ENCODE results near the gene GRIN3A. TPM values are rescaled to one million over a fixed set of nuclear protein-coding genes. Genes with fewer than 3 reads are reported as not detected.
A peak's percentile ranks its signal among the peaks of the same experiment; 100 is the strongest.

Gene GRIN3A
- total RNA-seq, 1 experiment from 2014 or later: not detected

DNA sequence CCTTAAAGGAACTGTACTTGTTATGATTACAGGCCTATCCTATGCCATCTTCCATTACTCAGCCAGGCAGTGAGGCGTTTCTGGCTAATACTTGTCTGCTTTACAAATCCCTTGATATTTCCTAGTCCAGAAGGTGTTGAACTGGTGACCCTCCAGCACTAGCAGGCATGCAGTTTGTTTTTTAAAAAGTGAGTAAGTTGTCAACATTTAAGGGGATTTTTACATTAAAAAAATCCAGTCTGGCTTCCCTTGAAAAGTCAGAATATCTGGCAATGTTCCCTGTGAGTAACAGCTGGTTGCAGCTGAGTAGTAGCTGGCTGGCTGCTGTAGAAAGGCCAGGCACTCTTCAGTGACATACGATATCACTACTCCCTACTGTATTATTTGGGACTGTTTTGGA is 21.8 kb downstream of the GRIN3A start:
- Mint-ChIP-seq H3K9me3 (ENCODE audit: unreplicated experiment) (no peaks in the 10 kb centered on the region), H3K27ac (ENCODE audit: low read depth, unreplicated experiment) (no peak overlapping the region), H3K36me3 (ENCODE audit: insufficient read depth, unreplicated experiment) (no peaks in the 10 kb centered on the region), H3K27me3 (ENCODE audit: insufficient read depth, unreplicated experiment) (peaks cover 73% of the 10 kb centered on the region), H3K4me3 (ENCODE audit: unreplicated experiment) (no peak overlapping the region), H3K4me1 (ENCODE audit: insufficient read depth, unreplicated experiment) (no peaks in the 10 kb centered on the region)
- no TSS peak for BruUV-seq (replicated peaks)
- TF ChIP-seq, protein P1, sequence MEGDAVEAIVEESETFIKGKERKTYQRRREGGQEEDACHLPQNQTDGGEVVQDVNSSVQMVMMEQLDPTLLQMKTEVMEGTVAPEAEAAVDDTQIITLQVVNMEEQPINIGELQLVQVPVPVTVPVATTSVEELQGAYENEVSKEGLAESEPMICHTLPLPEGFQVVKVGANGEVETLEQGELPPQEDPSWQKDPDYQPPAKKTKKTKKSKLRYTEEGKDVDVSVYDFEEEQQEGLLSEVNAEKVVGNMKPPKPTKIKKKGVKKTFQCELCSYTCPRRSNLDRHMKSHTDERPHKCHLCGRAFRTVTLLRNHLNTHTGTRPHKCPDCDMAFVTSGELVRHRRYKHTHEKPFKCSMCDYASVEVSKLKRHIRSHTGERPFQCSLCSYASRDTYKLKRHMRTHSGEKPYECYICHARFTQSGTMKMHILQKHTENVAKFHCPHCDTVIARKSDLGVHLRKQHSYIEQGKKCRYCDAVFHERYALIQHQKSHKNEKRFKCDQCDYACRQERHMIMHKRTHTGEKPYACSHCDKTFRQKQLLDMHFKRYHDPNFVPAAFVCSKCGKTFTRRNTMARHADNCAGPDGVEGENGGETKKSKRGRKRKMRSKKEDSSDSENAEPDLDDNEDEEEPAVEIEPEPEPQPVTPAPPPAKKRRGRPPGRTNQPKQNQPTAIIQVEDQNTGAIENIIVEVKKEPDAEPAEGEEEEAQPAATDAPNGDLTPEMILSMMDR (IDR thresholded peaks at IDR 0.05; ENCODE audit: unreplicated experiment): no peak
- ChIA-PET CTCF (no interaction called here), POLR2A (no interaction called here)
- intact Hi-C loops (cut with micrococcal nuclease): no loop called here
- no peak for DNase-seq (ENCODE audit: unreplicated experiment)

- no TSS peak for BruUV-seq (replicated peaks)
- DNase-seq (ENCODE audit: unreplicated experiment): peak; percentile 37
- H3K9me3 Mint-ChIP-seq (ENCODE audit: unreplicated experiment): no peaks in the 10 kb centered on the region
- H3K27ac Mint-ChIP-seq (ENCODE audit: low read depth, unreplicated experiment): no peak overlapping the region
- intact Hi-C loops (cut with micrococcal nuclease): no loop called here
- no peaks in the 10 kb centered on the region for H3K36me3 Mint-ChIP-seq (ENCODE audit: insufficient read depth, unreplicated experiment)
- peaks cover 53% of the 10 kb centered on the region for H3K27me3 Mint-ChIP-seq (ENCODE audit: insufficient read depth, unreplicated experiment)
- H3K4me1 Mint-ChIP-seq (ENCODE audit: insufficient read depth, unreplicated experiment): no peaks in the 10 kb centered on the region
- no peak overlapping the region for H3K4me3 Mint-ChIP-seq (ENCODE audit: unreplicated experiment)
- ChIA-PET CTCF (interaction anchor here (1.0 to 1.5 kb wide), 3 partner anchors 8 to 11 kb away, joined by 4 to 6 read pairs (median 5); no protein-coding TSS in a partner anchor), POLR2A (no interaction called here)
- TF ChIP-seq, protein P1 (IDR thresholded peaks at IDR 0.05; ENCODE audit: unreplicated experiment): peak; percentile 51
These were observed 27.0 kb downstream of the GRIN3A start for GRCh38 chr9:101711330-101711941.

GRCh38 chr9:101708855-101709254 is 29.6 kb downstream of the GRIN3A start:
- CTCF ChIA-PET: interaction anchor here (2.2 kb wide), 1 partner anchor 10 kb away, joined by 5 read pairs; no protein-coding TSS in a partner anchor
- TF ChIP-seq, protein P1 (IDR thresholded peaks at IDR 0.05; ENCODE audit: unreplicated experiment): no peak
- intact Hi-C loops (cut with micrococcal nuclease): no loop called here
- POLR2A ChIA-PET: no interaction called here
- H3K27ac Mint-ChIP-seq (ENCODE audit: low read depth, unreplicated experiment): no peak overlapping the region
- no peak overlapping the region for H3K4me3 Mint-ChIP-seq (ENCODE audit: unreplicated experiment)
- no peaks in the 10 kb centered on the region for H3K9me3 Mint-ChIP-seq (ENCODE audit: unreplicated experiment)
- peaks cover 44% of the 10 kb centered on the region for H3K27me3 Mint-ChIP-seq (ENCODE audit: insufficient read depth, unreplicated experiment)
- no TSS peak for BruUV-seq (replicated peaks)
- DNase-seq (ENCODE audit: unreplicated experiment): no peak
- H3K36me3 Mint-ChIP-seq (ENCODE audit: insufficient read depth, unreplicated experiment): no peaks in the 10 kb centered on the region
- no peaks in the 10 kb centered on the region for H3K4me1 Mint-ChIP-seq (ENCODE audit: insufficient read depth, unreplicated experiment)

DNA sequence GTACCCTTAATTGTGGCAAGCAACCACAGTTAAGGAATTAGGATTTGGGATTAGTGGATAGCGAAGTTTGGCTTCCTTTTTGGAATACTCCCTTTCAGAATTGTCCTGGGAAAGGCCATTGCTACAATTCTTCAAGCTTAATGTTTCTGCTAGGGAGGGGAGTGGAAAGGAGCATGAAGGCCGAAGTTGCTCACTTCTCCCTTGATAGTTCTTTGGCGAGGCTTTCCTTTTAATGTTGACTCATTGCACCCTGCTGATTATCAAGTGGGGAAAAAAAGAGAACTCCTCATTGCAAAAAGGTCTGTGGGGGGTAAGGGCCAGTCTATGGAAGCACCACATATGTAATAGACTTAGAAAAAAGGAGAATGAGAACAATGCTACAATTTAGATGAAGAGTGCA is 30.7 kb downstream of the GRIN3A start:
- TF ChIP-seq, protein P1 (IDR thresholded peaks at IDR 0.05; ENCODE audit: unreplicated experiment): no peak
- ChIA-PET POLR2A (no interaction called here), CTCF (interaction anchor here (0.6 to 2.2 kb wide), 2 partner anchors 12 to 1160 kb away, joined by 4 to 5 read pairs; no protein-coding TSS in a partner anchor)
- H3K36me3 Mint-ChIP-seq (ENCODE audit: insufficient read depth, unreplicated experiment): no peaks in the 10 kb centered on the region
- peaks cover 33% of the 10 kb centered on the region for H3K27me3 Mint-ChIP-seq (ENCODE audit: insufficient read depth, unreplicated experiment)
- BruUV-seq (replicated peaks): no TSS peak
- no peaks in the 10 kb centered on the region for H3K4me1 Mint-ChIP-seq (ENCODE audit: insufficient read depth, unreplicated experiment)
- no peak overlapping the region for H3K4me3 Mint-ChIP-seq (ENCODE audit: unreplicated experiment)
- H3K27ac Mint-ChIP-seq (ENCODE audit: low read depth, unreplicated experiment): no peak overlapping the region
- H3K9me3 Mint-ChIP-seq (ENCODE audit: unreplicated experiment): no peaks in the 10 kb centered on the region
- intact Hi-C loops (cut with micrococcal nuclease): no loop called here
- DNase-seq (ENCODE audit: unreplicated experiment): no peak
